ENCODE results near the gene IFNGR1. TPM values are rescaled to one million over a fixed set of nuclear protein-coding genes. Genes with fewer than 3 reads are reported as not detected.
A peak's percentile ranks its signal among the peaks of the same experiment; 100 is the strongest.

IFNGR1 gene
- polyA plus RNA-seq, 2 of the 4 experiments (the other 2 are of a cell fraction): 31.2 to 54.9 TPM

DNA sequence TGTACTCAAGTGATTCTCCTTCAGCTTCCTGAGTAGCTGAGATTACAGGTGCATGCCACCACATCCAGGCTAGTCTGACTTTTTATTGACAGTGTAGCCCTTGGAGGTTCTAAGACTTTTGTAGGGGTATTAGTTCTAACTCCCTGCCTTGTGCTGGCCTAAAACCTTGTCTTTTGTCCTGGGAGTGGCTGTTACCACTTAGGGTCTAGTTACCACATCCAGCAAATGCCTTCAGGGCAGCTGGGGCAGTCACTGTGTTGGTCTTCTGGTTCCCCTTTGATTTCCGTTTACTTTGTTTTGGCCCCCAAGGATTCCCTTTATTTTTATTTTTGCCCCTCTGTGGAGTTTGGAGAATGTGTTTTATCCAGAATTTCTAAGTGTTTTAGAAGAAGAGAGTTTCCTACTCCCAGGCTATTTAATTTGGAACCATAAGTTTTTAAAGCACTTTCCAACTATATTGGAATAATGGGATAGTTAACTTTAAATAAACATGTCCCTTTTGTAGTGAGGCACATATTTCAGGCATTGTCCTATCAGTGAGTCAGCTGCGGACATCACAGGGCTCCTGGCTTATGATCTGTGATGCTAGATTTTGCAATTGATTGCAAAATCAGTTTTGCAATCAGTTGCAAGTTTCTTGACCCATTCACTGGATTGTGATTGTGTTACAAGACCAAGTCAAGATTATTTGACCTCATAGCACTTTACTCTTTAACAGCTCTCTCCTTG is 70.7 kb downstream of the IFNGR1 start:
- peak; percentile 63 to 88 for ATAC-seq

More for the DNA sequence above, 70.7 kb downstream of the IFNGR1 start:
- Histone ChIP-seq H3K4me1 (peaks cover 26% of the 10 kb centered on the region), H3K4me3 (no peak overlapping the region), H3K4me2 (peak overlapping the region; percentile 64), H3K27ac (peak overlapping the region; percentile 71 to 85), H3K9me3 (peaks cover 17% of the 10 kb centered on the region; the same call in 2 of the 3 replicates)
- ChIA-PET CTCF (interaction anchor here (0.6 to 1.3 kb wide), 2 partner anchors 53 to 54 kb away, joined by 3 to 6 read pairs; no protein-coding TSS in a partner anchor), POLR2A (no interaction called here)
- WGBS (ENCODE audit: missing lambda C conversion rate): 31% methylated on average over 2 of the region's 2 CpGs
- DNase-seq (ENCODE audit: low read depth in 1 of 2, low spot score in 1 of 2) (peak; percentile 10 to 67), FAIRE-seq (no peak)
- TF ChIP-seq HES2 (IDR thresholded peaks at IDR 0.05): peak; percentile 100
- TF ChIP-seq, protein P1, sequence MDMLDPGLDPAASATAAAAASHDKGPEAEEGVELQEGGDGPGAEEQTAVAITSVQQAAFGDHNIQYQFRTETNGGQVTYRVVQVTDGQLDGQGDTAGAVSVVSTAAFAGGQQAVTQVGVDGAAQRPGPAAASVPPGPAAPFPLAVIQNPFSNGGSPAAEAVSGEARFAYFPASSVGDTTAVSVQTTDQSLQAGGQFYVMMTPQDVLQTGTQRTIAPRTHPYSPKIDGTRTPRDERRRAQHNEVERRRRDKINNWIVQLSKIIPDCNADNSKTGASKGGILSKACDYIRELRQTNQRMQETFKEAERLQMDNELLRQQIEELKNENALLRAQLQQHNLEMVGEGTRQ (IDR thresholded peaks at IDR 0.05): no peak
- no peak for TF ChIP-seq ZNF302 (CRISPR knock-in tag; IDR thresholded peaks at IDR 0.05)
- peak; percentile 54; the same call in 1 of the 2 replicates for TF ChIP-seq GATA3 (IDR thresholded peaks at IDR 0.05; ENCODE audit: borderline replicate concordance)
- no peak for TF ChIP-seq ZSCAN20 (CRISPR knock-in tag; IDR thresholded peaks at IDR 0.05)
- TF ChIP-seq, protein P2, sequence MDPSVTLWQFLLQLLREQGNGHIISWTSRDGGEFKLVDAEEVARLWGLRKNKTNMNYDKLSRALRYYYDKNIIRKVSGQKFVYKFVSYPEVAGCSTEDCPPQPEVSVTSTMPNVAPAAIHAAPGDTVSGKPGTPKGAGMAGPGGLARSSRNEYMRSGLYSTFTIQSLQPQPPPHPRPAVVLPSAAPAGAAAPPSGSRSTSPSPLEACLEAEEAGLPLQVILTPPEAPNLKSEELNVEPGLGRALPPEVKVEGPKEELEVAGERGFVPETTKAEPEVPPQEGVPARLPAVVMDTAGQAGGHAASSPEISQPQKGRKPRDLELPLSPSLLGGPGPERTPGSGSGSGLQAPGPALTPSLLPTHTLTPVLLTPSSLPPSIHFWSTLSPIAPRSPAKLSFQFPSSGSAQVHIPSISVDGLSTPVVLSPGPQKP (IDR thresholded peaks at IDR 0.05; ENCODE audit: low read depth, low read length): no peak
- peak; percentile 93 to 99 for TF ChIP-seq CEBPB (IDR thresholded peaks at IDR 0.05)
- TF ChIP-seq RNF2 (IDR thresholded peaks at IDR 0.05; ENCODE audit: borderline replicate concordance, low read depth): no peak
- no peak for TF ChIP-seq HOXA7 (CRISPR knock-in tag; IDR thresholded peaks at IDR 0.05)
- peak; percentile 86 to 91; a peak in 4 of 5 replicates for TF ChIP-seq EP300 (IDR thresholded peaks at IDR 0.05)
- no peak for TF ChIP-seq PBX3 (IDR thresholded peaks at IDR 0.05)
- TF ChIP-seq JUN (IDR thresholded peaks at IDR 0.05): peak; percentile 85 to 88; a peak in 4 of 5 replicates
- no peak for TF ChIP-seq MAX (IDR thresholded peaks at IDR 0.05)
- TF ChIP-seq BCL3 (IDR thresholded peaks at IDR 0.05): peak; percentile 93; the same call in 2 of the 3 replicates
- TF ChIP-seq FOXS1 (CRISPR knock-in tag; IDR thresholded peaks at IDR 0.05): no peak
- TF ChIP-seq JUNB (IDR thresholded peaks at IDR 0.05): peak; percentile 86
- TF ChIP-seq RCOR1 (IDR thresholded peaks at IDR 0.05; ENCODE audit: low read depth, low read length): no peak
- TF ChIP-seq NPAS2 (CRISPR knock-in tag; IDR thresholded peaks at IDR 0.05; ENCODE audit: borderline replicate concordance): no peak
- TF ChIP-seq, protein P3, sequence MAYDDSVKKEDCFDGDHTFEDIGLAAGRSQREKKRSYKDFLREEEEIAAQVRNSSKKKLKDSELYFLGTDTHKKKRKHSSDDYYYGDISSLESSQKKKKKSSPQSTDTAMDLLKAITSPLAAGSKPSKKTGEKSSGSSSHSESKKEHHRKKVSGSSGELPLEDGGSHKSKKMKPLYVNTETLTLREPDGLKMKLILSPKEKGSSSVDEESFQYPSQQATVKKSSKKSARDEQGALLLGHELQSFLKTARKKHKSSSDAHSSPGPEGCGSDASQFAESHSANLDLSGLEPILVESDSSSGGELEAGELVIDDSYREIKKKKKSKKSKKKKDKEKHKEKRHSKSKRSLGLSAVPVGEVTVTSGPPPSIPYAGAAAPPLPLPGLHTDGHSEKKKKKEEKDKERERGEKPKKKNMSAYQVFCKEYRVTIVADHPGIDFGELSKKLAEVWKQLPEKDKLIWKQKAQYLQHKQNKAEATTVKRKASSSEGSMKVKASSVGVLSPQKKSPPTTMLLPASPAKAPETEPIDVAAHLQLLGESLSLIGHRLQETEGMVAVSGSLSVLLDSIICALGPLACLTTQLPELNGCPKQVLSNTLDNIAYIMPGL (CRISPR knock-in tag; IDR thresholded peaks at IDR 0.05; ENCODE audit: borderline replicate concordance): no peak
- peak; percentile 83 for TF ChIP-seq FOSL2 (IDR thresholded peaks at IDR 0.05)
- peak; percentile 69 for TF ChIP-seq FOSL2 (CRISPR knock-in tag; IDR thresholded peaks at IDR 0.05)
- peak; percentile 20; the same call in 2 of the 3 replicates for TF ChIP-seq SMC3 (IDR thresholded peaks at IDR 0.05)

Other genes starting within 250 kb of the IFNGR1 start
- 0.08 and 0.19 TPM in 2 replicates for gene IL20RA, start 174.4 kb downstream of the IFNGR1 start, polyA plus RNA-seq (2011; rRNA removed)
- not detected in 3 replicates for gene IL20RA, start 174.4 kb downstream of the IFNGR1 start, polyA plus RNA-seq (2017; fragmentation: RNase III; extraction: RNeasy Plus Mini Kit Qiagen cat#74134 plus additional on column Dnase treatment)
- gene IL22RA2, start 45.7 kb downstream of the IFNGR1 start, polyA plus RNA-seq (2011; rRNA removed): not detected in 2 replicates
- gene IL22RA2, start 45.7 kb downstream of the IFNGR1 start, polyA plus RNA-seq (2017; fragmentation: RNase III; extraction: RNeasy Plus Mini Kit Qiagen cat#74134 plus additional on column Dnase treatment): not detected in 3 replicates